HG03095 (cell line): Measurements from ENCODE around the gene HPCAL1.

Experiments
- ATAC-seq: cut with Tn5 transposase; IDR thresholded peaks from one replicate; pipeline ENCODE4 v1.9.1; 2021; ENCODE audit warnings: moderate library complexity; ENCODE audit not compliant: unreplicated experiment

Gene HPCAL1

DNA sequence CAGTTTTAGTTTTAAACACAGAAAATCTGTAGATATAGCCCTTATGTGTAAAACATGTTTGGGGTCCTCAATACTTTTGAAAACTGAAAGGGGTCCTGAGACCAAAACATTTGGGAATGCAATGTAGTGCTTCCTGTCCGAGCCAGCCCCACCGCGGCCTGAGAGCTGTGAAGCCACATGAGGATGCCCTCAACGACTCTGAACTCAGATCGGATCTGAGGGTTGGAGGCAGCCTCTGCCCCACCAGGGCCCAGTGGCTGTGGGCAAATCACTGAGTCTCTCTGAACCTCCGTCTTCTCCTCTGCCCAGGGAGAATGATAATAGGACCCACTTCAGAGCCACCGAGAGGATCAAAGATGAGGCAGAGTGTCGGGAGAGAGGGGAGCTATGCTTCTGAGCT is 33.4 kb upstream of the HPCAL1 start:
- ATAC-seq = no peak

DNA sequence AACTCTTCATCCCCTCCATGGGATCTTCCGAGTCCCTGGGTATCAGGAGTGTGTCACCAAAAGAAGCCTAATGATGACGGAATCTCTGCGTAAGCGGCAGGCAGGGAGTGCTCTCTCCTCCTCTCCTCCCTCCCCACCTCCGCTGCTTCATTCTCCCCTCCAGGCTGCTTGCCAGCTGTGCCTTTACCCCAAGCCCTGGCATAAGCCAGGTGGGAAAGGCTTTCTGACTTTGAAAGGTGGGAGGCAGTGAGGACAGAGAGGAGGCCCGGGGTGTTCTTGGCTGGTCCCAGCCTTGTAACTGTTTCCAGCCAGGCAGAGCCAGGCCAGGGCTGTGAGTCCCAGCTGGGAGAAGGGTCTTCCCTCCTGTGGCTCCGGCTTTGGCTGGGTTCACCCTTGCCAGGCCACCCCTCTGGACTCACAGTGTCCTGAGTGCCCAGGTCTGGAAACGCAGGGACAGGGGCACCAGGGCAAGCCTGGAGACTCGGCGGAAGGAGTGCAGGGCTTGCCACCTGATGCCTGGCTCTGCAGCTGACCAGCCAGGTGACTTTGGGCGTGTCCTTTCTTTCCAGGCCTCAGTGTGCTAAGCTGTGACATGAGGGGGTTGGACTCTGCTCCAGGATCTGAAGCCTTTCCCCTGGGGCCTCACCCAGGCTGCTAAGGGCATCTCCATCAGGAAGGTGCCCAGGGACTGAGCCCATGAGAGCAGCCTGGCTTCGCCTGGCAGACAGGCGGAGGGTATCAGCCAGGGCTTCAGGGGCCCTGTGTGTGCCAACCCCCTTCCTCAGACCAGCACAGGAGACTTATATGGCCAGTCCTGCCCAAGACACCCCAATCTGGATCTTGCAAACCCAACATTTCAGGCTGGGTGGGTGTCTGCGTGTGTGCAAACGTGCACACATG is 32.7 kb upstream of the HPCAL1 start:
- no peak for ATAC-seq

DNA sequence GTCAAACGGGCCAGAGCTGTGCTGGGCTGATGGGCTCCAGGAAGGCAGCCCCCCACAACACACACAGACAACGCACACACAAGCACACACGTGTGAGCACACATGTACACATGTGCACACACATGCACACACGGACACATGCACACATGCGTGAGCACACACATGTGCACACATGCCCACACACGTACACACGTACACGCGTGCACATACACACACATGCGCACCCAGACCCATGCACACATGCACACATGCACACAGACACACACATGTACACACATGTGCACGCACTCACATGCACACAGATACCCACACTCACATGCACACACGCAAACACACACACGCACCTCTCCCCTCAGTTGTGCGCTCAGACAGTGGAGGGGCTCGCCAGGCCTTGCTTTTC is 31.2 kb upstream of the HPCAL1 start:
- ATAC-seq = no peak

GRCh38 chr2:10271946-10272345 is 30.8 kb upstream of the HPCAL1 start:
- no peak for ATAC-seq

- ATAC-seq = no peak
These were observed 30.2 kb upstream of the HPCAL1 start for GRCh38 chr2:10272464-10272863.

DNA sequence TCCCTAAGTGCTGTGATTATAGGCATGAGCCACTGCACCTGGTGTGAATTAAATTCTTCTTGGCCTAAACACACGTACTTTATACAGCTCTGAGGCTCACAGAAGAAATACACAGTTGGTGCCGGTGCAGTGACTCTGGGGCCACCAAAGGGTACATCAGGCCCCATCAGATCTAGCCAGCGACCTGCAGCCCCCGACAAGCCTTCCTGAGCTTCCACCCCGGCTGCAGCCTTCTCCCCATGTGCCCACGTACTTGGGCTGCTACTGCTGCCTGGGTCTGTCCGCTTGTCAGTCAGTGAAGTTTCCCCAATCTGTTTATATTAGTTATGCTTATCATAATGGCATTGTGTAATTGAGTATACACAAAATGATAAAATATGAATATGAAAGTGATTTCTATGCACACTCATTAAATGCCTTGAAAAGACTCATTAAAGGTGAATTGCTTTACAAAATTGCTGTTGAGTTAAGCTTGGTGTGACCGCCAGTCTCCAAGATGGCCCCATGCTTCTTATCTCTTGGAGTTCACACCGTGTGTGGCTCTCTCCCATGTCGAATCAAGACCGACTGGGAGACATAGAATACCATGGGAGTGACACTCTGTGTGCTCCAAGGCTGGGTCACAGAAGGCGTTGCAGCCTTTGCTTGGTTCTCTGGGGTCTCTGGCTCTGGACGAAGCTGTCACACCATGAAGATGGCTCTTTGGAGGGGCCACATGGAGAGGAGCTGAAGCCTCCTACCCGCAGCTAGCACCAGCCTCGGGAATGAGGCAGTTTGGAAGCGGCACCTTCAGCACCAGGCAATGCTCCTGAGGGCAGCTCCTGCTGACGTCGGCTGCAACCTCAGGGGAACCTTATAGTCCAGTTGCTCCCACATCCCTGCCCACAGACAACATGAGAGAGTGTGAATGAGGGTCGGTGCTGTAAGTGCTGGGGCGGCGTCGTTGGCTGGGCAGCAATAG is 29.2 kb upstream of the HPCAL1 start:
- ATAC-seq = no peak

GRCh38 chr2:10274376-10274775 is 28.3 kb upstream of the HPCAL1 start:
- no peak for ATAC-seq

DNA sequence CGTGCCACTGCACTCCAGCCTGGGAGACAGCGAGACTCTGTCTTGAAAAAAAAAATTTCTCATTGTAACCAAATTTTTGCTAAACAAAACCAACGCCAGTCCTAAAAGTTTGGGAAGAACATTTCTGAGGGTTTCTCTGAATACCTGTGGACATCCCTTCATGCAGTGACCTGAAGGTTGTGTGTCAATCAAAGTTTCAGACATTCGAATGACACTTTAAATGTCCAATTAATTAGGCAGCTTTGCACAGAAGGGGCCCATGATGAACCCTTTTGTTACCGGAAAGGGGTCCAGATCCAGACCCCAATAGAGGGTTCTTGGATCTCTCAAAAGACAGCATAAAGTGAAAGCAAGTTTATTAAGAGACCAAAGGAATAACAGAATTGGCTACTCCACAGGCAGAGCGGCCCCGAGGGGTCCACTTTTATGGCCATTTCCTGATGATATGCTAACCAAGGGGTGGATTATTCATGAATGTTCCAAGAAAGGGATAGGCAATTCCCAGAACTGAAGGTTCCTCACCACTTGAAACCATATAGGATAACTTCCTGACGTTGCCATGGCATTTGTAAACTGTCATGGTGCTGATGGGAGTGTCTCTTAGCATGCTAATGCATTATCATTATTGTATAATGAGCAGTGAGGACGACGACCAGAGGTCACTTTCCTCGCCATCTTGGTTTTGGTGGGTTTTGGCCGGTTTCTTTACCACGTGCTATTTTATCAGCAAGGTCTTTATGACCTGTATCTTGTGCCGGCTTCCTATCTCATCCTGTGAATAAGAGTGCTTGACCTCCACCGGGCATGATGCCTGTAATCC is 27.5 kb upstream of the HPCAL1 start:
- ATAC-seq = no peak

DNA sequence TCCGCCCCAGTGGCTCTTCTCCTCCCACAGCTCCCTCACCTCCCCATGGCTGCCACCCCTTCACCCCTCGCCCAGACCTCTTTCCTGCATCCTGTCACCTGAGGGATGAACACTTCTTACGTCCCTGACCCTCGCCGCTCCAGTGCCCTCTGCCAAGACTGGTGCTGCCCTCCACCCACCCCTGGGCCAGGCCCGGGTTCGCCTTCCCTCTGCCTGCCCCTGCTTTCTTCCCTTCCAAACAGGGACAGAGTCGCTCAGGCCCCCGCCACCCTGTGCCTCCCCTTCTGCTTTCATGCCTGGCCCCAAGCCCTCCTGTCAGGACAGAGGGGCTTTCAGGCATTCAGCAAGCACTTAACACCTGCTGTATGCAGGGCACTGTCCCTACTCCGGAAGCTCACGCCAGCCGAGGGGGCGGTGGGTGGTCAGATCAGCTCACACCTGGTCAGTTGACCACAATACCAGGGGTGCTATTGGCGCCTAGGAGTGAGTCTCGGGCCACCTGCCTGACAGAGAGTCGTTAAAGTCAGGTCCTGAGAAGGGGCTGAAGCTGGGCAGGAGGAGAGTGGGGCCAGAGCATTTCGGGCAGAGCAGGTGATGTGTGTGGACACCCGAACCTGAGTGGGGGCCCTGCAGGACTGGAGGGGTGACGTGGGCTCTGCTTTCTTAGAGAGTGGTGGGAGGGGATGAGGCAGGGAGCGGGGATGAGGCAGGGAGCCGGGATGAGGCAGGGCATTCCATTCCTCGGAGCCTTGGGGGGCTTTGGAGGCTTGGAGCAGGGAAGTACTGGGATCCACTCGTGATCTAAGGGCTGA is 26.0 kb upstream of the HPCAL1 start:
- ATAC-seq = no peak

DNA sequence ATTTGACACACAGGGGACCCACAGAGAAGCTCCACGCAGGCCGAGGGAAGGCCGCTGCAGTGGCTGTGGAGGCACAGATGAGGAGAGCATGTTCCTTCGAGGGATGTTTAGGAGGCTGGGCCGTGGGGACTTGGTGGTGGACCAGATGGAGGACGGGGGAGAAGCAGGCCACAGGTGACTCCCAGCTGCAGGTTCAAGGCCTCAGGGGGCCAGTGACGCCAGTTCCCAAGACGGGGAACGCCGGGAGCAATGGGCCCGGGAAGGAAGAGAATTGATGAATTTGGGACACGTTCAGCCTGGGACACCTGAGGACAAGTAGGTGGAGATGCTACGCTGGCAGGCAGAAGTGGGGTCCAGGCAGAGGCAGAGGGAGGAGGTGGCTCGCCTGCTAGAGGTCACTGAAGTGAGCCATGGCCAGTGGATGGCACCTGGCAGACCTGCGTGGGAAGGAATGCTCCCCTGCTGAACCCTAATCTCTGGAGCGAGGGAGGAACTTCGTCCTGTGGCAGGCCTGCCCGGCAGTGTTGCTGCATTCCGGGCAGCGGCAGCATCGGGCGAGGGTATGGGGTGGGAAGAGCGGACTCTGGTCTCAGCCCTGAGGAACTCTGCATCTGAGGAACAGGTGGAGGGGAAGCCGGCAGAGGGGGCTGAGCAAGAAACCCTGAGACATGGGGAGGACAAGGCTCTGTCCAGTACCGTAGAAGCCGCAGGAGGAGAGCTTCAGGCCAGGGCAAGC is 25.2 kb upstream of the HPCAL1 start:
- no peak for ATAC-seq

GRCh38 chr2:10278029-10278762 is 24.5 kb upstream of the HPCAL1 start:
- no peak for ATAC-seq

DNA sequence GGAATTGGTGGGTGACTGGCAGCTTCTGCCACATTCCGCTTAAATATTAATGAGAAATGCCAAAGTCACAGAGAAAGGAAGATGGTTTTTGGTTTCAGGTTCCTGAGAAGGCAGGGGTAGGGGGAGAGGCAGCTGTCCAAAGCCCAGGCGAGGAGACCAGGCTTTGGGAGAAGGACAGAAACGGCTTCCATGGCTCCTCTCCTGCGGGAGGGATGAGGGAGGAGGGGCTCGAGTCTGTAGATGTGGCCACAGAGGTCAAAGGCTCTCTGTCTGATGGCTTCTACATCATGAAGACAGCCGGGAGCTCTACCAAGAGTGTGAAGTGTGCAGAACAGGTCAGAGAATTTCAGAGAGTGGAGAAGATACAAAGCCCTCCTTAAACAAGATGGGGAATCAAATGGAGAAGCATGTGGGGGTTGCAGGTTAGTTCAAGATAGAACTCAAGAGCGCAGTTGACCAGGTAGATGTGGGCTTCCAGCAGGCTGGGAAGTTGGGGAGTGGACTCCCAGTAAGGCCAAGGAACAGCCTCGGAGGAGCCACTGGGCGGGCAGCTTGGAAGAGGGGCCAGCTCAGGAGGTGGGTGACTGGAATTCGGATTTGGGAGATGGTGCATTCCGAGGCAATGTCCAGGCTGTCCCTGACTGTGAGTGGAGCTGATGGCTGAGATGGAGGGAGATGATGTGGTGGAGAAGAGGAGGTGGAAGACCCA is 23.8 kb upstream of the HPCAL1 start:
- ATAC-seq = no peak

DNA sequence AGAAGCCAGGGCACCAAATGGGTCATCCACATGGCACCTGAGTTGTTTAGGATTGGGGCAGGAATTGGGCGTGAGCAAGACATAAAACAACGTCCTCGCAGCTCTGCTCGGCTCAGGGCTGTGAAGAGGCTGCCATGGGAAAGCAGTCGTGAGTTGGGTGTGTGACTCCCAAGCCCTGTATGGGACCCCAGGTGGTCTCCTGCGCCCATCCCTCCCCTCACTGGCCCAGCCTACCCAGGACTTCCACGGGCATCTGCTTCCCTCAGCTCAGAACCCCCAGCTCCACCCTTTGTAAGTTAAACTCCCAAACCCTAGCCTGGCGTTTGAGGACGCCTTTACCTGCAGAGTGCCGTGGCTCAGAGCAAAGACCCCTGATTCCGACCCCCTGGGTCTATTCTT is 23.2 kb upstream of the HPCAL1 start:
- ATAC-seq = no peak

- ATAC-seq = no peak
These were observed 22.7 kb upstream of the HPCAL1 start for GRCh38 chr2:10279946-10280463.

- no peak for ATAC-seq
These were observed 20.8 kb upstream of the HPCAL1 start for GRCh38 chr2:10281891-10282290.

- no peak for ATAC-seq
These were observed 20.0 kb upstream of the HPCAL1 start for GRCh38 chr2:10282611-10283105.
